ENCODE results near the gene OR5D18. TPM values are rescaled to one million over a fixed set of nuclear protein-coding genes. Genes with fewer than 3 reads are reported as not detected.

Gene OR5D18
- not detected for total RNA-seq

DNA sequence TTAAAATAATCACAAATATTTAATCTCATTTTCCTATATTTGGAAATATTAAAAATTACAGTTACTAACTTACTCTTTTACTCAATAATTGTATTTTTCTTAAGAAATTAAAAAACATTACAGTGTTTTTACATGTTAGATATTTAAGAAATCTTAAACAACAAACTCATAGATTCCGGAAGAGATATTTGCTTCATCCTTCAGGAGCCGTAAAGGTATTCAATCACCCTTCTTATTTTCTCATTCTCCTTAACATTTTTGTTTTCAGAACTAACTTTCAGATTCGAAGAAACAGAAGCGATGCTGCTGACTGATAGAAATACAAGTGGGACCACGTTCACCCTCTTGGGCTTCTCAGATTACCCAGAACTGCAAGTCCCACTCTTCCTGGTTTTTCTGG is at the start of gene OR5D18:
Gene OR5D18, plus strand, starts transcription at position 301 of the 400 bp plus-strand sequence. Its CDS starts 0 bp downstream, at position 301.
- Histone ChIP-seq H3K4me3 (no peak within 1 kb of the TSS), H3K27ac (no peak within 1 kb of the TSS), H3K9ac (ENCODE audit: low read depth in 2 of 2, low read length in 2 of 2) (no peak within 1 kb of the TSS), H3K9me3 (no peaks in the 10 kb centered on the region), H3K27me3 (no peaks in the 10 kb centered on the region), H3K36me3 (no peaks in the 10 kb centered on the region), H3K4me1 (no peaks in the 10 kb centered on the region)
- TF ChIP-seq, protein P1, sequence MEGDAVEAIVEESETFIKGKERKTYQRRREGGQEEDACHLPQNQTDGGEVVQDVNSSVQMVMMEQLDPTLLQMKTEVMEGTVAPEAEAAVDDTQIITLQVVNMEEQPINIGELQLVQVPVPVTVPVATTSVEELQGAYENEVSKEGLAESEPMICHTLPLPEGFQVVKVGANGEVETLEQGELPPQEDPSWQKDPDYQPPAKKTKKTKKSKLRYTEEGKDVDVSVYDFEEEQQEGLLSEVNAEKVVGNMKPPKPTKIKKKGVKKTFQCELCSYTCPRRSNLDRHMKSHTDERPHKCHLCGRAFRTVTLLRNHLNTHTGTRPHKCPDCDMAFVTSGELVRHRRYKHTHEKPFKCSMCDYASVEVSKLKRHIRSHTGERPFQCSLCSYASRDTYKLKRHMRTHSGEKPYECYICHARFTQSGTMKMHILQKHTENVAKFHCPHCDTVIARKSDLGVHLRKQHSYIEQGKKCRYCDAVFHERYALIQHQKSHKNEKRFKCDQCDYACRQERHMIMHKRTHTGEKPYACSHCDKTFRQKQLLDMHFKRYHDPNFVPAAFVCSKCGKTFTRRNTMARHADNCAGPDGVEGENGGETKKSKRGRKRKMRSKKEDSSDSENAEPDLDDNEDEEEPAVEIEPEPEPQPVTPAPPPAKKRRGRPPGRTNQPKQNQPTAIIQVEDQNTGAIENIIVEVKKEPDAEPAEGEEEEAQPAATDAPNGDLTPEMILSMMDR (IDR thresholded peaks at IDR 0.05), result no peak
- DNase-seq, result no peak
- intact Hi-C loops (cut with DNase I), result no loop called here

DNA sequence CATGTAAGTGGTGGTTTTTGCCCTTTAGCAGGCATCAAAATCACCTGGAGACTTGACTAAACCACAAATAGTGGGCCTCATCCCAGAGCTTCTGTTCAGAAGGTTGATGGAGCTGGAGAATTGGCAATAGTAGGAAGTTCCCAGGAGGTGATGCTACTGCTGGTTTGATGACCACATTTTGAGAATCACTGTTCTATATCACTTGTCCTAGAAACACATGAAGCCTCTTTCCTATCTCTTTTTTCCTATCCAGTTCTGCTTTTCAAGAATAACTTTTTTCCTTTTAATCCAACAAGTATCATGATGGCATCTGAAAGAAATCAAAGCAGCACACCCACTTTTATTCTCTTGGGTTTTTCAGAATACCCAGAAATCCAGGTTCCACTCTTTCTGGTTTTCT is 46.3 kb upstream of the OR5D18 start, which contains the start of gene OR5D13:
Gene OR5D13, plus strand, starts transcription at position 301 of the 400 bp plus-strand sequence. Its CDS starts 0 bp downstream, at position 301.
- TF ChIP-seq, protein P1 (IDR thresholded peaks at IDR 0.05), result no peak
- H3K4me1 ChIP-seq, result no peaks in the 10 kb centered on the region
- H3K9me3 ChIP-seq, result no peaks in the 10 kb centered on the region
- no peaks in the 10 kb centered on the region for H3K36me3 ChIP-seq
- no peak within 1 kb of the TSS for H3K27ac ChIP-seq
- H3K9ac ChIP-seq (ENCODE audit: low read depth in 2 of 2, low read length in 2 of 2), result no peak within 1 kb of the TSS
- no peak for DNase-seq
- no peak within 1 kb of the TSS for H3K4me3 ChIP-seq
- no peaks in the 10 kb centered on the region for H3K27me3 ChIP-seq
- intact Hi-C loops (cut with DNase I), result no loop called here

DNA sequence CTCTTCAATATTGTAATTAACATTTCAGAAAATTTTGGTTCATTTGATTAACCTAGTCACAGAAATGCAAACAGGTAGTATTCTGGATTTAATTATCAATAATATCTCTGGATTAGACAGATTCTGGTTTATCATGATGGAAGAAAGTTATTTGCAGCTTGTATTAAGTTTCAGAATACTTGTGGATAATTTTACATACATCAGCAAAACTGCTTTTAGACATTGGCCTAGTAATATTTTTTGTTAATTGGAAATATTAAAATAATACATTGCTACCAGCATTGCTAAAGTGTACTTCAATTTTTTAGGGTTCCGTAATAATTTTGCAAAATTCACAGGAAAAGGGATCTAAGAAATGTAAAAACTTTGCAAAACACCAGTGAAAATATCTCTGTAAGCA is 27.8 kb upstream of the OR5D18 start:
- Histone ChIP-seq H3K9ac (ENCODE audit: low read depth in 2 of 2, low read length in 2 of 2) (no peak overlapping the region), H3K4me3 (no peak overlapping the region), H3K36me3 (no peaks in the 10 kb centered on the region), H3K4me1 (no peaks in the 10 kb centered on the region), H3K27me3 (no peaks in the 10 kb centered on the region), H3K27ac (no peak overlapping the region), H3K9me3 (no peaks in the 10 kb centered on the region)
- intact Hi-C loops (cut with DNase I), result no loop called here
- TF ChIP-seq, protein P1 (IDR thresholded peaks at IDR 0.05), result no peak
- DNase-seq, result no peak

DNA sequence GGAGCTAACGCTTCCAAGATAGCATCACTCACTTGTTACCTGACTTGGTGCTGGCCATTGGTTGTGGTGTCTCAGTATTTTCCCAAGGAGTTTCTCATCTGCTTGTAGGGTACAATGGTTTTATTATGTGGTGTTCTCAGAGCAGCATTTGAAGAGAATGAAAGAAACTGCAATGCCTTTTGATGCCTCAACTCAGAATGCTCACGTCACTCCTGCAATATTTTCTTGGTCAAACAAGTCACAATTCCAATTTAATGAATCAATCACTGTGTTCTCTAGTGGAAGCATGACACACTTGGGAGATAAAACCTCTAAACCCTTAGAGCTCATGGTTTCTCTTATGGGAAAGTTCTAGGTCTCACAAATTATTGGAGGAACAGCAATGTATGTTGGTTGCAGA is 26.1 kb upstream of the OR5D18 start:
- DNase-seq, result no peak
- TF ChIP-seq, protein P1 (IDR thresholded peaks at IDR 0.05), result no peak
- H3K4me1 ChIP-seq, result no peaks in the 10 kb centered on the region
- no peak overlapping the region for H3K9ac ChIP-seq (ENCODE audit: low read depth in 2 of 2, low read length in 2 of 2)
- no peaks in the 10 kb centered on the region for H3K36me3 ChIP-seq
- H3K9me3 ChIP-seq, result no peaks in the 10 kb centered on the region
- H3K27ac ChIP-seq, result no peak overlapping the region
- no peaks in the 10 kb centered on the region for H3K27me3 ChIP-seq
- H3K4me3 ChIP-seq, result no peak overlapping the region
- intact Hi-C loops (cut with DNase I), result no loop called here

DNA sequence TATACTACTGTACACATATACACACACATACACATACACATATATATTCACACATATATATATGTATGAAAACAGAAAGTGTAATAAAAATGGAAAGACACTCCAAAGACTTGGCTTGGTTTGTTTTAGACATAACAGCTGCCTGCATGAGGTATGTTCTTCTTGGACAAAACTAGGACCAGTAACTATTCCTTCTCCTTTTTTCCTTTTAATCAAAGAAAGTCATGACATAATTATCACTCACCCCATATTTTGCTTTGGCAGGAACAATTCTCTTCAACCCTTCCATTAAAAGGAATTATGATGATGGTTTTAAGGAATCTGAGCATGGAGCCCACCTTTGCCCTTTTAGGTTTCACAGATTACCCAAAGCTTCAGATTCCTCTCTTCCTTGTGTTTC is 24.2 kb upstream of the OR5D18 start, which contains the start of gene OR5D14:
Gene OR5D14, plus strand, starts transcription at position 301 of the 400 bp plus-strand sequence. Its CDS starts 0 bp downstream, at position 301.
- Histone ChIP-seq H3K4me3 (no peak within 1 kb of the TSS), H3K36me3 (no peaks in the 10 kb centered on the region), H3K9me3 (no peaks in the 10 kb centered on the region), H3K27ac (no peak within 1 kb of the TSS), H3K9ac (ENCODE audit: low read depth in 2 of 2, low read length in 2 of 2) (no peak within 1 kb of the TSS), H3K4me1 (no peaks in the 10 kb centered on the region), H3K27me3 (no peaks in the 10 kb centered on the region)
- DNase-seq, result no peak
- intact Hi-C loops (cut with DNase I), result no loop called here
- TF ChIP-seq, protein P1 (IDR thresholded peaks at IDR 0.05), result no peak

Data from colonic mucosa (tissue), 4 donors.